Measurements from ENCODE around the gene TBCB. TPM values are rescaled to one million over a fixed set of nuclear protein-coding genes. Genes with fewer than 3 reads are reported as not detected.
A peak's percentile ranks its signal among the peaks of the same experiment; 100 is the strongest.

The TBCB gene
- total and polyA plus RNA-seq, 9 of the 15 experiments (the other 6 are each of a cell fraction or from before 2014, with no cell fraction given): 3.5 to 115 (median 58.9) TPM

DNA sequence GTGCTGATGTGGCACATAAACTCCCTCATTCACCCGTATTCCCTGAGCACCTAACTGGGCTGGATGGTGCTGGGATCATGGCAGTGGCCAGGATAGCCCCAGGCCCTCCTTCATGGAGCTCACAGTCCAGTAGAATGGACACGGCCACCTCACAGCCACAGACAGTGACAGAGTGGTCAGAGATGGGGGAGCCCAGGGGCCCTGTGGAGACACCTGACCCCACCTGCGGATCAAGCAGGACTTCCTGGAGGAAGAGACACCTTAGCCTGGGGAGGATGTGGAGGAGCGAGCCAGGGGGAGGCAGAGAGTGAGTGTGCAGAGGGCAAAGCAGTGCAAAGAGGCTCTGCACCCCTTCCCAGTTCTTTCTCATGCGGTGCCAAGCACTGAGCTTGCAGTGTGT lies 25.4 kb upstream of the TBCB start:
- intact Hi-C loops (cut with micrococcal nuclease): no loop called here
- no peaks in the 10 kb centered on the region for H3K4me1 ChIP-seq (replicated peaks in 1 of 2; ENCODE audit: control insufficient read depth in 2 of 2, insufficient read depth in 2 of 2, low read length in 2 of 2)
- no peak for DNase-seq (ENCODE audit: extremely low read depth in 1 of 4, low spot score in 3 of 4)
- peaks cover 91% of the 10 kb centered on the region; the same call in 2 of the 3 replicates for H3K36me3 ChIP-seq (ENCODE audit: control insufficient read depth, insufficient read depth, low read length)
- no peak for FAIRE-seq
- no peak overlapping the region for H3K4me3 ChIP-seq
- peaks cover 2% of the 10 kb centered on the region for H3K9me1 ChIP-seq (ENCODE audit: control insufficient read depth, insufficient read depth, low read length)
- H4K20me1 ChIP-seq (replicated peaks; ENCODE audit: control insufficient read depth, insufficient read depth, low read length): no peaks in the 10 kb centered on the region
- H3K79me2 ChIP-seq (ENCODE audit: control insufficient read depth, insufficient read depth, low read length): no peaks in the 10 kb centered on the region
- H3K9ac ChIP-seq (ENCODE audit: insufficient read depth in 1 of 2, low read depth in 2 of 2, low read length in 2 of 2): peak overlapping the region in 1 of 2 experiments; percentile 31; a peak in 1 of 4 replicates
- no TSS peak for BruUV-seq (replicated peaks)
- TF ChIP-seq TBP (optimal IDR thresholded peaks at IDR 0.05; ENCODE audit: low read depth, low read length): no peak
- TF ChIP-seq NFXL1 (CRISPR knock-in tag; IDR thresholded peaks at IDR 0.05): no peak
- TF ChIP-seq, protein P1, sequence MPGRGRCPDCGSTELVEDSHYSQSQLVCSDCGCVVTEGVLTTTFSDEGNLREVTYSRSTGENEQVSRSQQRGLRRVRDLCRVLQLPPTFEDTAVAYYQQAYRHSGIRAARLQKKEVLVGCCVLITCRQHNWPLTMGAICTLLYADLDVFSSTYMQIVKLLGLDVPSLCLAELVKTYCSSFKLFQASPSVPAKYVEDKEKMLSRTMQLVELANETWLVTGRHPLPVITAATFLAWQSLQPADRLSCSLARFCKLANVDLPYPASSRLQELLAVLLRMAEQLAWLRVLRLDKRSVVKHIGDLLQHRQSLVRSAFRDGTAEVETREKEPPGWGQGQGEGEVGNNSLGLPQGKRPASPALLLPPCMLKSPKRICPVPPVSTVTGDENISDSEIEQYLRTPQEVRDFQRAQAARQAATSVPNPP (IDR thresholded peaks at IDR 0.05; ENCODE audit: borderline replicate concordance, insufficient read depth, insufficient read length): no peak
- TF ChIP-seq HDAC3 (IDR thresholded peaks at IDR 0.05; ENCODE audit: borderline replicate concordance, partially characterized antibody): no peak
- no peak for TF ChIP-seq HMG20A (CRISPR knock-in tag; conservative IDR thresholded peaks at IDR 0.05)
- no peak for TF ChIP-seq NELFE (IDR thresholded peaks at IDR 0.05; ENCODE audit: insufficient read depth, insufficient read length)
- TF ChIP-seq ZKSCAN3 (CRISPR knock-in tag; IDR thresholded peaks at IDR 0.05): no peak
- TF ChIP-seq L3MBTL2 (IDR thresholded peaks at IDR 0.05): no peak
- no peak for TF ChIP-seq KLF1 (tag; IDR thresholded peaks at IDR 0.05)
- TF ChIP-seq SNIP1 (IDR thresholded peaks at IDR 0.05; ENCODE audit: low read depth): no peak
- no peak for TF ChIP-seq ZNF12 (CRISPR knock-in tag; IDR thresholded peaks at IDR 0.05)
- no peak for TF ChIP-seq PHF21A (IDR thresholded peaks at IDR 0.05; ENCODE audit: borderline replicate concordance, low read depth)
- no peak for TF ChIP-seq ETV1 (tag; conservative IDR thresholded peaks at IDR 0.05; ENCODE audit: low read depth)
- TF ChIP-seq, protein P2, sequence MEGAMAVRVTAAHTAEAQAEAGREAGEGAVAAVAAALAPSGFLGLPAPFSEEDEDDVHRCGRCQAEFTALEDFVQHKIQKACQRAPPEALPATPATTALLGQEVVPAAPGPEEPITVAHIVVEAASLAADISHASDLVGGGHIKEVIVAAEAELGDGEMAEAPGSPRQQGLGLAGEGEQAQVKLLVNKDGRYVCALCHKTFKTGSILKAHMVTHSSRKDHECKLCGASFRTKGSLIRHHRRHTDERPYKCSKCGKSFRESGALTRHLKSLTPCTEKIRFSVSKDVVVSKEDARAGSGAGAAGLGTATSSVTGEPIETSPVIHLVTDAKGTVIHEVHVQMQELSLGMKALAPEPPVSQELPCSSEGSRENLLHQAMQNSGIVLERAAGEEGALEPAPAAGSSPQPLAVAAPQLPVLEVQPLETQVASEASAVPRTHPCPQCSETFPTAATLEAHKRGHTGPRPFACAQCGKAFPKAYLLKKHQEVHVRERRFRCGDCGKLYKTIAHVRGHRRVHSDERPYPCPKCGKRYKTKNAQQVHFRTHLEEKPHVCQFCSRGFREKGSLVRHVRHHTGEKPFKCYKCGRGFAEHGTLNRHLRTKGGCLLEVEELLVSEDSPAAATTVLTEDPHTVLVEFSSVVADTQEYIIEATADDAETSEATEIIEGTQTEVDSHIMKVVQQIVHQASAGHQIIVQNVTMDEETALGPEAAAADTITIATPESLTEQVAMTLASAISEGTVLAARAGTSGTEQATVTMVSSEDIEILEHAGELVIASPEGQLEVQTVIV (CRISPR knock-in tag; IDR thresholded peaks at IDR 0.05; ENCODE audit: borderline replicate concordance): no peak
- no peak for TF ChIP-seq JUND (IDR thresholded peaks at IDR 0.05; ENCODE audit: borderline replicate concordance, low read depth, low read length)
- TF ChIP-seq JUND (tag; IDR thresholded peaks at IDR 0.05; ENCODE audit: borderline replicate concordance, low read depth, low read length): no peak
- no peak for TF ChIP-seq SMARCB1 (IDR thresholded peaks at IDR 0.05; ENCODE audit: insufficient read length, low read depth)
- no peak for TF ChIP-seq ZNF282 (CRISPR knock-in tag; IDR thresholded peaks at IDR 0.05)
- TF ChIP-seq RUNX1 (IDR thresholded peaks at IDR 0.05; ENCODE audit: low read depth): no peak
- TF ChIP-seq HNRNPH1 (optimal IDR thresholded peaks at IDR 0.05; ENCODE audit: low read depth, low read length): no peak
- ChIA-PET CTCF (ENCODE audit: low intra/inter-chr PET ratio) (no interaction called here), POLR2A (interaction anchor here (1.8 kb wide), 1 partner anchor 15 kb away, joined by 6 read pairs; no protein-coding TSS in a partner anchor)
- no peak overlapping the region for H3K27ac ChIP-seq (ENCODE audit: extremely low read depth, low read depth, low read length)
- in situ Hi-C loops (cut with MboI): no loop called here
- H3K4me2 ChIP-seq (ENCODE audit: insufficient read depth, low read length): no peak overlapping the region
- H3K27me3 ChIP-seq (ENCODE audit: control insufficient read depth in 2 of 2, insufficient read depth in 2 of 2, low read length in 2 of 2): no peaks in the 10 kb centered on the region
- no peak for ATAC-seq
- 90% methylated on average over 5 of the region's 5 CpGs for WGBS (ENCODE audit: insufficient coverage, low coverage, missing lambda C conversion rate)
- no peaks in the 10 kb centered on the region for H3K9me3 ChIP-seq (replicated peaks; ENCODE audit: control insufficient read depth, insufficient read depth, low read depth, low read length)
- H2AFZ ChIP-seq (ENCODE audit: low read depth, low read length): no peak overlapping the region

Data from K562 (cell line).